HepG2 (cell line): ENCODE measurements around the gene LIM2. TPM values are rescaled to one million over a fixed set of nuclear protein-coding genes. Genes with fewer than 3 reads are reported as not detected.

Experiments used
- BHLHE40 ChIP-seq: IDR thresholded peaks from 2 replicates; pipeline ENCODE4 v1.6.1; 2011; ENCODE audit warnings: low read length, improper control_type of control experiment
- EP300 ChIP-seq, 3 experiments: sonication (generic) in 1 of 3; formaldehyde crosslinking in 1 of 3; IDR thresholded peaks; 2 replicates each; pipeline versions ENCODE4 v1.5.1 to v1.6.1; 2011 to 2020; ENCODE audit warnings: low read depth in 2 of 3, low read length in 2 of 3, borderline replicate concordance in 1 of 3, improper control_type of control experiment in 1 of 3, mild to moderate bottlenecking in 1 of 3, missing genetic modification reagents in 1 of 3, moderate library complexity in 1 of 3
- GLI4 ChIP-seq: sonication (generic); formaldehyde crosslinking; IDR thresholded peaks from 2 replicates; pipeline ENCODE4 v1.5.1; 2020; ENCODE audit warnings: missing genetic modification reagents, mild to moderate bottlenecking, moderate library complexity, borderline replicate concordance
- NR1H2 ChIP-seq: sonication (generic); formaldehyde crosslinking; IDR thresholded peaks from 2 replicates; pipeline ENCODE4 v1.8.1; 2022; ENCODE audit warnings: low read depth, missing genetic modification reagents, borderline replicate concordance
- RCOR2 ChIP-seq: IDR thresholded peaks from 2 replicates; pipeline ENCODE4 v1.6.1; 2016; ENCODE audit warnings: missing biosample characterization, missing genetic modification reagents
- RFX3 ChIP-seq: IDR thresholded peaks from 2 replicates; pipeline ENCODE4 v1.6.1; 2016; ENCODE audit warnings: missing biosample characterization, missing genetic modification reagents
- SMYD3 ChIP-seq: sonication (generic); formaldehyde crosslinking; IDR thresholded peaks from 2 replicates; pipeline ENCODE4 v1.8.1; 2023; ENCODE audit warnings: mild to moderate bottlenecking, missing genetic modification reagents
- SP4 ChIP-seq: sonication (generic); formaldehyde crosslinking; IDR thresholded peaks from 2 replicates; pipeline ENCODE4 v1.8.1; 2023; ENCODE audit warnings: mild to moderate bottlenecking, missing genetic modification reagents
- YEATS2 ChIP-seq: sonication (generic); formaldehyde crosslinking; IDR thresholded peaks from 2 replicates; pipeline ENCODE4 v1.4.0; 2020; ENCODE audit warnings: missing genetic modification reagents, borderline replicate concordance
- ZFP82 ChIP-seq: sonication (generic); formaldehyde crosslinking; IDR thresholded peaks from 2 replicates; pipeline ENCODE4 v1.5.1; 2020; ENCODE audit warnings: mild to moderate bottlenecking, missing genetic modification reagents, borderline replicate concordance
- ZNF180 ChIP-seq: sonication (generic); formaldehyde crosslinking; IDR thresholded peaks from 2 replicates; pipeline ENCODE4 v1.4.0; 2020; ENCODE audit warnings: low read depth, missing genetic modification reagents, borderline replicate concordance
- ZNF224 ChIP-seq: sonication (generic); formaldehyde crosslinking; IDR thresholded peaks from 2 replicates; pipeline ENCODE4 v1.5.0; 2020; ENCODE audit warnings: mild to moderate bottlenecking, missing genetic modification reagents
- ZNF460 ChIP-seq: sonication (generic); formaldehyde crosslinking; IDR thresholded peaks from 2 replicates; pipeline ENCODE4 v1.5.1; 2020; ENCODE audit warnings: missing genetic modification reagents, mild to moderate bottlenecking, borderline replicate concordance
- ZNF501 ChIP-seq: sonication (generic); formaldehyde crosslinking; IDR thresholded peaks from 2 replicates; pipeline ENCODE4 v1.5.1; 2020; ENCODE audit warnings: mild to moderate bottlenecking, moderate library complexity, missing genetic modification reagents
- ZNF512 ChIP-seq: sonication (generic); formaldehyde crosslinking; IDR thresholded peaks from 2 replicates; pipeline ENCODE4 v1.4.0; 2020; ENCODE audit warnings: mild to moderate bottlenecking, missing genetic modification reagents
- ZNF619 ChIP-seq: sonication (generic); formaldehyde crosslinking; IDR thresholded peaks from 2 replicates; pipeline ENCODE4 v1.4.0; 2020; ENCODE audit warnings: mild to moderate bottlenecking, missing genetic modification reagents
- ZNF749 ChIP-seq: sonication (generic); formaldehyde crosslinking; IDR thresholded peaks from 2 replicates; pipeline ENCODE4 v1.8.0; 2022; ENCODE audit warnings: mild to moderate bottlenecking, missing genetic modification reagents, moderate library complexity, borderline replicate concordance
- ZNF782 ChIP-seq: sonication (generic); formaldehyde crosslinking; IDR thresholded peaks from 2 replicates; pipeline ENCODE4 v1.4.0; 2020; ENCODE audit warnings: missing genetic modification reagents, mild to moderate bottlenecking, borderline replicate concordance
- ZNF792 ChIP-seq: IDR thresholded peaks from 2 replicates; pipeline ENCODE4 v1.6.1; 2016
- ZSCAN21 ChIP-seq: sonication (generic); formaldehyde crosslinking; IDR thresholded peaks from 2 replicates; pipeline ENCODE4 v1.8.0; 2022; ENCODE audit warnings: mild to moderate bottlenecking, missing genetic modification reagents, moderate library complexity, borderline replicate concordance
- polyA plus RNA-seq, 8 experiments: library from polyadenylated mRNA; depleted of rRNA in 3 of 8; stranded (reverse) in 7 of 8; unstranded in 1 of 8; fragments of >200 nt; fragmentation: Illumina TruSeq in 4 of 8; extraction: Trizol in 4 of 8; gene quantifications; 2 replicates each; pipeline versions ENCODE4 v1.2.1 to v1.2.3, GENCODE V29; 2011 to 2016; ENCODE audit warnings: low read depth in 4 of 8, missing spikeins in 1 of 8, mixed read lengths in 1 of 8; ENCODE audit not compliant: insufficient read depth in 1 of 8
- total RNA-seq, 5 experiments: library from RNA; depleted of rRNA; stranded (reverse); fragments of >200 nt; fragmentation: Illumina TruSeq; extraction: Trizol; gene quantifications; 2 replicates each; pipeline ENCODE4 v1.2.3, GENCODE V29; 2016; ENCODE audit warnings: low read depth in 1 of 5
- TF ChIP-seq, protein P1 (sequence below): sonication (generic); formaldehyde crosslinking; IDR thresholded peaks from 2 replicates; pipeline ENCODE4 v1.4.0; 2020; ENCODE audit warnings: mild to moderate bottlenecking, missing genetic modification reagents
- TF ChIP-seq, protein P2 (sequence below): sonication (generic); formaldehyde crosslinking; IDR thresholded peaks from 2 replicates; pipeline ENCODE4 v1.4.0; 2020; ENCODE audit warnings: missing genetic modification reagents, borderline replicate concordance

Gene LIM2
- total and polyA plus RNA-seq, 2 of the 13 experiments (the other 11 are each of a cell fraction or from before 2014, with no cell fraction given) = 1.3 TPM; not detected in 1

DNA sequence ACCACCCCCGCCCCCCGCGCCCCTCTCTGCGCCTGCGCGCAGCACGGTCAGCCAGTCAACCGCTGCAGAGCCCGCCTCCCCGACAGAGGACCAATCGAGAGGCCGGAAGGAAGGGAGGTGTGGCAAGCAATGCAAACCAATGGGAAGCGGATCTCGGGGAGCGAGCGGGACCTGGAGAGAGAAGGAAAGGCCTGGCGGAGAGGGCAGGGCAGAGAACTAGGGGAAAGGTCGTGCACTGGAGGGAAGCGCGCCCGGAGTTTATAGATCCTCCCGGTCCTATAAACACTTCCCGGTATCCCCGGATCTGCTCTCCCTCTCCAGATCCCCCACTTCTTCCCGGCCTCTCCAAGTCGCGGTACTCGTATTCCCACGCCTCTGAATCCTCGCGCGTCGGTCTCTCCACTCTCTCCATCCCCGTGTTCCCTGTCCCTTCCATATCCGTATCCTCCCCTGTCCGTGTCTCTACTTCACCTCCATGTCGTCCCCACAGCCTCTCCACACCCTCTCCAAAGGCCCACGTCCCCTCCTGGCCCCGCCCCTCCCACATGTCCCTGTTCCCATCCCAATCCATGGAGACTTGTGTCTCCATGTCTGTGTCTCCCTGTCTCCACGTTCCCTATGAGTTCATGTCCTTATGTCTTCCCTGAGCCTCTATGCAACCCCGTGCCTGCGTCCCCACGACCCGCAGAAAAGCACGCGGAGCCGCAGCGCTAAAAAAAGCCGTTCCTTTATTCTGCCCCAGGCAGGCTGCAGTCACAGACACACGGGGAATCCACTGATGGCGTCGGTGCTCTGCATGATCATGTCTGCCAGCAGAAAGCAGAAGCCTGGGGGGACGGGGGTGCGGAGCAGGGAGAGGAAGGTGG is 21.2 kb downstream of the LIM2 start (continued):
- 0 out of 2 replicates have a peak, but pooled peaks have one; percentile 52 for TF ChIP-seq ZNF619 (CRISPR knock-in tag)
- TF ChIP-seq RCOR2 = no peak
- no peak for TF ChIP-seq BHLHE40
- no peak for TF ChIP-seq NR1H2 (CRISPR knock-in tag)
- no peak for TF ChIP-seq ZNF180 (CRISPR knock-in tag)
- TF ChIP-seq ZNF792 (CRISPR knock-in tag) = peak; percentile 19; the same call in 1 of the 2 replicates
- 0 out of 2 replicates have a peak, but pooled peaks have one; percentile 71 for TF ChIP-seq SMYD3 (CRISPR knock-in tag)
- TF ChIP-seq, protein P1, sequence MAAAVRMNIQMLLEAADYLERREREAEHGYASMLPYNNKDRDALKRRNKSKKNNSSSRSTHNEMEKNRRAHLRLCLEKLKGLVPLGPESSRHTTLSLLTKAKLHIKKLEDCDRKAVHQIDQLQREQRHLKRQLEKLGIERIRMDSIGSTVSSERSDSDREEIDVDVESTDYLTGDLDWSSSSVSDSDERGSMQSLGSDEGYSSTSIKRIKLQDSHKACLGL = no peak
- TF ChIP-seq ZNF224 = peak; percentile 22; the same call in 1 of the 2 replicates
- TF ChIP-seq GLI4 (CRISPR knock-in tag) = no peak
- peak; percentile 22; the same call in 1 of the 2 replicates for TF ChIP-seq ZSCAN21
- TF ChIP-seq ZNF460 = no peak
- no peak for TF ChIP-seq ZNF512
- TF ChIP-seq ZNF501 = no peak; the same call in 1 of the 2 replicates
- no peak for TF ChIP-seq ZFP82 (CRISPR knock-in tag)
- no peak for TF ChIP-seq RFX3
- peak; percentile 73; the same call in 1 of the 2 replicates for TF ChIP-seq ZNF749 (CRISPR knock-in tag)
- TF ChIP-seq SP4 (CRISPR knock-in tag) = no peak
- TF ChIP-seq EP300 (IDR thresholded peaks at IDR 0.05; ENCODE audit: low read depth in 2 of 2, low read length in 2 of 2) = no peak; a peak in 1 of 4 replicates
- no peak for TF ChIP-seq EP300 (CRISPR knock-in tag; IDR thresholded peaks at IDR 0.05; ENCODE audit: borderline replicate concordance)
- TF ChIP-seq YEATS2 (CRISPR knock-in tag) = no peak
- TF ChIP-seq, protein P2, sequence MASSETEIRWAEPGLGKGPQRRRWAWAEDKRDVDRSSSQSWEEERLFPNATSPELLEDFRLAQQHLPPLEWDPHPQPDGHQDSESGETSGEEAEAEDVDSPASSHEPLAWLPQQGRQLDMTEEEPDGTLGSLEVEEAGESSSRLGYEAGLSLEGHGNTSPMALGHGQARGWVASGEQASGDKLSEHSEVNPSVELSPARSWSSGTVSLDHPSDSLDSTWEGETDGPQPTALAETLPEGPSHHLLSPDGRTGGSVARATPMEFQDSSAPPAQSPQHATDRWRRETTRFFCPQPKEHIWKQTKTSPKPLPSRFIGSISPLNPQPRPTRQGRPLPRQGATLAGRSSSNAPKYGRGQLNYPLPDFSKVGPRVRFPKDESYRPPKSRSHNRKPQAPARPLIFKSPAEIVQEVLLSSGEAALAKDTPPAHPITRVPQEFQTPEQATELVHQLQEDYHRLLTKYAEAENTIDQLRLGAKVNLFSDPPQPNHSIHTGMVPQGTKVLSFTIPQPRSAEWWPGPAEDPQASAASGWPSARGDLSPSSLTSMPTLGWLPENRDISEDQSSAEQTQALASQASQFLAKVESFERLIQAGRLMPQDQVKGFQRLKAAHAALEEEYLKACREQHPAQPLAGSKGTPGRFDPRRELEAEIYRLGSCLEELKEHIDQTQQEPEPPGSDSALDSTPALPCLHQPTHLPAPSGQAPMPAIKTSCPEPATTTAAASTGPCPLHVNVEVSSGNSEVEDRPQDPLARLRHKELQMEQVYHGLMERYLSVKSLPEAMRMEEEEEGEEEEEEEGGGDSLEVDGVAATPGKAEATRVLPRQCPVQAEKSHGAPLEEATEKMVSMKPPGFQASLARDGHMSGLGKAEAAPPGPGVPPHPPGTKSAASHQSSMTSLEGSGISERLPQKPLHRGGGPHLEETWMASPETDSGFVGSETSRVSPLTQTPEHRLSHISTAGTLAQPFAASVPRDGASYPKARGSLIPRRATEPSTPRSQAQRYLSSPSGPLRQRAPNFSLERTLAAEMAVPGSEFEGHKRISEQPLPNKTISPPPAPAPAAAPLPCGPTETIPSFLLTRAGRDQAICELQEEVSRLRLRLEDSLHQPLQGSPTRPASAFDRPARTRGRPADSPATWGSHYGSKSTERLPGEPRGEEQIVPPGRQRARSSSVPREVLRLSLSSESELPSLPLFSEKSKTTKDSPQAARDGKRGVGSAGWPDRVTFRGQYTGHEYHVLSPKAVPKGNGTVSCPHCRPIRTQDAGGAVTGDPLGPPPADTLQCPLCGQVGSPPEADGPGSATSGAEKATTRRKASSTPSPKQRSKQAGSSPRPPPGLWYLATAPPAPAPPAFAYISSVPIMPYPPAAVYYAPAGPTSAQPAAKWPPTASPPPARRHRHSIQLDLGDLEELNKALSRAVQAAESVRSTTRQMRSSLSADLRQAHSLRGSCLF (CRISPR knock-in tag) = no peak
- no peak for TF ChIP-seq ZNF782 (CRISPR knock-in tag)
